HFF-Myc (cell line): ENCODE results near the gene WDR7.

Experiments used
- DNase-seq: peaks from one replicate; pipeline ENCODE4 v3.0.0-alpha.2; 2011; ENCODE audit warnings: low read depth; ENCODE audit errors: extremely low read depth
- H3K4me3 ChIP-seq: replicated peaks from 2 replicates; pipeline ENCODE4 v1.5.1; 2011; ENCODE audit warnings: low read depth, mild to moderate bottlenecking, control low read depth, low read length
- CTCF ChIP-seq: IDR thresholded peaks from 2 replicates; pipeline ENCODE4 v1.5.1; 2012; ENCODE audit warnings: mild to moderate bottlenecking, low read depth, low read length, control low read depth; ENCODE audit errors: missing control alignments

The WDR7 gene

DNA sequence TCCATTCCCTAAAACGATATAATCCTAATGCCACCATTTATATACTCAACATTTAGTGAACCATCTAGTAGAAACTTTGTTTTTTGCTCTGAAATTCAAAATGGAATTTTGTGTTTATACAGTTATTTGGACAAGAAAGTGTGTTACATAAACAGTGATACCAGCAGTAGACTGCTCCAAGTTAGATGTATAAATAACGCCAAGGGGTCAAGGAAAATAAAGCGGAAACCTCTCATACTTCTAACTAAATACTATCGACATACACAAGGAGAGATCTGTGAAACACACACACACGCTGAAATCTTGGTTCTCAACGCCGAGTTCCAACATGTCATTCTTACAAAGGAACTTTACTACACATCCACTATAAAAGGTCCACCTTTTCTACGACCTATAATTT, 14.0 kb upstream of the WDR7 start:
- TF ChIP-seq CTCF: no peak
- DNase-seq: no peak
- peak overlapping the region; percentile 82 for H3K4me3 ChIP-seq

DNA sequence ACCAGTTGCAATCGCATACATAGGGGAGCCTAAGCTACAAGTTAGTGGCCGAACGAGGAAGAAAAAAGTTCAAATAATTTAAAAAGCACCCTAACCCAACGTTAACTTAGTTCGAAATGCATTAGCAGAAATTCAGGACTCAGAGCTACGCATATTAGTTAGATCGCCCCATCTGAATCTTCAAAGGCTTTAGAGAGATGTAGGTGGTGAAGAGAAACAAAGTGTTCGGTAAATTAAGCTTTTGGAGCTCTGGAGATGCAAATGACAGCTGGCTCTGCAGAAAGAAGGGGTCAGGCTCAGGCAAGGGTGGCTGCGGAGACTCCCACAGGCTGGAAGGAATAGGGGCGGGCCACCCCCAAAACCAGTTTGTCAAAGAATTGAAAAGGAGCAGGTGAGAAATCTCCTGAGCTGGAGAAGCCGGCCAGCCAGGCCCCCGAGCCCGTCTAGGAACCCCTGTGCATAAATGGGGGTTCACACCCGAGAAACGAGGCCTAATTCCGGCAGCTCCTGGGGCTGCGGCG, 13.4 kb upstream of the WDR7 start:
- TF ChIP-seq CTCF: no peak
- peak overlapping the region; percentile 82 for H3K4me3 ChIP-seq
- DNase-seq: no peak

GRCh38 chr18:56638232-56639103, 12.7 kb upstream of the WDR7 start, which contains the start of gene TXNL1:
TXNL1 (minus strand) TSS chr18:56638592; CDS start chr18:56638440, 152 bp downstream.
- TF ChIP-seq CTCF: no peak
- peak within 1 kb of the TSS; percentile 82 for H3K4me3 ChIP-seq
- peak; percentile 98 for DNase-seq

DNA sequence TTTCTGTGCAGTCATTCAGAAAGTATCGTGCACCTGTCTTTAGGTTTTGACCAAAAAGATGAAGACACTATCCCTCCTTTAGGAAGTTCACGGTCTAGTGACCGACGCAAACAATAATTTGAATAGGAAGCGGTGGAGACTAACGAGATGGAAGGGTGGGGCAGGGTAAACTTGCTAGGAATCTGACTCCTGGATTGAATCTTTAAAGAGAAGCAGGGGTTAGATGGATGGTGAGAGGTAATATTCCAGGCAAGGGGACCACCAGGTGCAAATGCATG, 12.1 kb upstream of the WDR7 start:
- no peak for TF ChIP-seq CTCF
- H3K4me3 ChIP-seq: peak overlapping the region; percentile 82
- DNase-seq: no peak

DNA sequence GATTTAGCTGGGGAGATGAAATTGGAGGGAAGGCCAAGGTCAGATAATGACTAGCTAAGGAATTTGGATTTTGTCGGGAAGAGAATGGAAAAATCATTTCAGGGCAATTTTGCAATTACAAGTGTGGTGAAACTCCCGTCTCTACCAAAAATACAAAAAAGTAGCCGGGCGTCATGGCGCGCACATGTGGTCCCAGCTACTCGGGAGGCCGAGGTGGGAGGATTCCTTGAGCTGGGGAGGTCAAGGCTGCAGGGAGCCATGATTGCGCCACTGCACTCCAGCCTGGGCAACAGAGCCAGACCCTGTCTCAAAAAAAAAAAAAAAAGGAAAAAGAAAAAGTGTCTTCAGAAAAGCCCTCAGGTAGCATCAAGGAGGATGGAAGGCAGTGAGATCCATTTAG, 11.6 kb upstream of the WDR7 start:
- DNase-seq: no peak
- no peak for TF ChIP-seq CTCF
- H3K4me3 ChIP-seq: no peak overlapping the region

GRCh38 chr18:56641714-56642337, 9.3 kb upstream of the WDR7 start:
- no peak for TF ChIP-seq CTCF
- DNase-seq: no peak
- H3K4me3 ChIP-seq: no peak overlapping the region
